Measurements from ENCODE around the gene CCDC192. TPM values are rescaled to one million over a fixed set of nuclear protein-coding genes. Genes with fewer than 3 reads are reported as not detected.

CCDC192 gene
- total and polyA plus RNA-seq, 10 of the 15 experiments (the other 5 are each of a cell fraction or from before 2014, with no cell fraction given) = 0.20 to 0.79 (median 0.32) TPM; not detected in 4

GRCh38 chr5:127832067-127832466, 128.9 kb downstream of the CCDC192 start:
- no peaks in the 10 kb centered on the region for H3K27me3 ChIP-seq (replicated peaks in 1 of 2; ENCODE audit: control insufficient read depth in 2 of 2, insufficient read depth in 2 of 2, low read length in 1 of 2)
- ATAC-seq = no peak
- no peak overlapping the region for H3K27ac ChIP-seq (ENCODE audit: control insufficient read depth, insufficient read depth)
- no peak for DNase-seq (ENCODE audit: low read depth, low spot score)
- no peaks in the 10 kb centered on the region for H3K36me3 ChIP-seq (ENCODE audit: control insufficient read depth in 2 of 2, insufficient read depth in 2 of 2, low read length in 1 of 2)
- in situ Hi-C loops (cut with MboI) = no loop called here
- CTCF ChIA-PET = interaction anchor here (1.6 to 2.2 kb wide), 2 partner anchors 16 to 34 kb away, joined by 4 to 15 read pairs; no protein-coding TSS in a partner anchor
- no peak overlapping the region for H2AFZ ChIP-seq (ENCODE audit: control insufficient read depth, low read depth, low read length)
- H3K9me3 ChIP-seq (replicated peaks; ENCODE audit: control insufficient read depth, insufficient read depth, low read length) = no peaks in the 10 kb centered on the region; the same call in 2 of the 3 replicates
- H3K79me2 ChIP-seq (ENCODE audit: control insufficient read depth, insufficient read depth, low read length) = no peaks in the 10 kb centered on the region
- no peaks in the 10 kb centered on the region for H3K4me1 ChIP-seq (ENCODE audit: control insufficient read depth, insufficient read depth, low read length)
- RAD21 ChIA-PET (ENCODE audit: unreplicated experiment) = interaction anchor here (1.3 kb wide), 1 partner anchor 10 kb away, joined by 3 read pairs; no protein-coding TSS in a partner anchor
- no peak overlapping the region for H3K9ac ChIP-seq (ENCODE audit: control insufficient read depth, insufficient read depth, low read length)
- H3K4me2 ChIP-seq (ENCODE audit: control insufficient read depth, insufficient read depth) = no peak overlapping the region
- BruUV-seq (replicated peaks) = no TSS peak
- SMC1A ChIA-PET (ENCODE audit: uncharacterized antibody, unreplicated experiment) = interaction anchor here (0.9 to 2.4 kb wide), 7 partner anchors 10 to 37 kb away, joined by 3 to 13 read pairs (median 4); no protein-coding TSS in a partner anchor
- FAIRE-seq = no peak
- intact Hi-C loops (cut with micrococcal nuclease; ENCODE audit: unreplicated experiment) = no loop called here
- POLR2A ChIA-PET = interaction anchor here (0.5 kb wide), 1 partner anchor 91 kb away, joined by 4 read pairs; no protein-coding TSS in a partner anchor
- WGBS (ENCODE audit: insufficient coverage, insufficient replicate concordance, low lambda C conversion rate, missing lambda C conversion rate) = 60% methylated on average over 5 of the region's 5 CpGs
- H3K4me3 ChIP-seq = no peak overlapping the region
- no peaks in the 10 kb centered on the region for H4K20me1 ChIP-seq (ENCODE audit: control insufficient read depth, insufficient read depth)
- no peak for TF ChIP-seq ZBTB40 (IDR thresholded peaks at IDR 0.05; ENCODE audit: borderline replicate concordance)
- TF ChIP-seq BCL11A (IDR thresholded peaks at IDR 0.05; ENCODE audit: low read depth, low read length) = no peak
- TF ChIP-seq RELA (IDR thresholded peaks at IDR 0.05; ENCODE audit: borderline replicate concordance, partially characterized antibody) = no peak
- no peak for TF ChIP-seq CUX1 (IDR thresholded peaks at IDR 0.05; ENCODE audit: insufficient replicate concordance, low read depth, low read length)
- TF ChIP-seq NBN (IDR thresholded peaks at IDR 0.05) = no peak
- no peak for TF ChIP-seq MTA3 (IDR thresholded peaks at IDR 0.05; ENCODE audit: borderline replicate concordance, low read length)
- no peak for TF ChIP-seq RUNX3 (IDR thresholded peaks at IDR 0.05; ENCODE audit: low read length)
- TF ChIP-seq PML (IDR thresholded peaks at IDR 0.05; ENCODE audit: low read length) = no peak
- no peak for TF ChIP-seq FOS (IDR thresholded peaks at IDR 0.05; ENCODE audit: borderline replicate concordance, extremely low read depth, insufficient read length)
- no peak for TF ChIP-seq SMARCA5 (IDR thresholded peaks at IDR 0.05)
- TF ChIP-seq CBX3 (IDR thresholded peaks at IDR 0.05; ENCODE audit: borderline replicate concordance, low read depth) = no peak
- TF ChIP-seq CREM (IDR thresholded peaks at IDR 0.05; ENCODE audit: low read depth) = no peak
- no peak for TF ChIP-seq HSF1 (IDR thresholded peaks at IDR 0.05; ENCODE audit: low read depth, low read length)
- no peak for TF ChIP-seq SREBF1 (IDR thresholded peaks at IDR 0.05; ENCODE audit: low read length)
- no peak for TF ChIP-seq BRCA1 (IDR thresholded peaks at IDR 0.05; ENCODE audit: low read depth, low read length)

All from GM12878 (cell line).